Activated naive CD8-positive, alpha-beta T cell treated with anti-CD3 and anti-CD28 coated beads, Interleukin-2, amount 50 U/mL, for 16 hours (primary cell): ENCODE results near the gene POFUT2.

Source experiments
- DNase-seq: peaks from one replicate; pipeline ENCODE4 v3.0.0-alpha.2; 2020; ENCODE audit warnings: low read depth, low spot score

The POFUT2 gene

DNA sequence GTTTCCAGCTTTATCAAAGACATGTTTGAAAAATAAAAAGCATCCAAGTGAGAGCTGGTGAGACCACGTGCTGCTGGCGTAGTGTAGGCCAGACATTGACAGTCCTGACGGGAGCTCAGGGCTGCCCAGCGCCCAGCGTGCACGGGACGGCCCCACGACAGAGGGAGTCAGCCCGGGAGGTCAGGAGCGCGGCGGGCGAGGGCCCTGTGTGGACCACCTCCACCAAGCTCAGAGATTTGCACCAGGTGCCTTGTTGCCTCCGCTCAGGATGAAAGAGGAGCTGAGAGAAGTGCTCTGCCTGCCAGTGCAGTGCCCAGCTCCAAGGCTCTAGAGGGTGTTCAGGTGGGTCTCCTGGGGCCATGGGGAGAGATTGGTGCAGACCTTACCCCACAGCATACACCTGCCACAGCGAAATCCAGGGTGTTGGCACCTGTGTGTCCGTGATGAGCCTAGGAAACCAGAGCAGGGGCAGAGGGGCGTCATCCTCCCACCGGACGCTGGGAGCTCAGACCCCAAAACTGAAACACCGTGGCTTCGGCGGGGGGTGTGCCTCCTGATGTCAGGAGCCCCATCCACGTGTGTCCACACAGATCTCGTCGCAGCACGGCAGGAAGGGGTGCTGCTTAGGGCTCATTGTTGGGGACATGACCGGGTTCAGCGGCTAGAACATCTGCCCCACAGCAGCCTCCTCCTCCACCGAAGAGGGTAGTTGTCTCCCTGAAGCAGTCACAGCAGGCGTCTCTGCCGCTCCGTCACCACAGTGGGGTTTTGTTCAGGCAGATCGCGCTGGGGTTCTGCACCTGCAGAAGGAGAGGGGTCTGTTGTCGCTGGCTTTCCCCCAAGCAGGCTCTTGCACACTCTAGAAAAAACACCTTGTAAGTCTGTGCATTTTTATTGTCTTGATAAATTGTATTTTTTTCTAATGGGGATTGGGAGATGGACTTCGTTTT lies 64.2 kb downstream of the POFUT2 start:
- DNase-seq, result no peak

DNA sequence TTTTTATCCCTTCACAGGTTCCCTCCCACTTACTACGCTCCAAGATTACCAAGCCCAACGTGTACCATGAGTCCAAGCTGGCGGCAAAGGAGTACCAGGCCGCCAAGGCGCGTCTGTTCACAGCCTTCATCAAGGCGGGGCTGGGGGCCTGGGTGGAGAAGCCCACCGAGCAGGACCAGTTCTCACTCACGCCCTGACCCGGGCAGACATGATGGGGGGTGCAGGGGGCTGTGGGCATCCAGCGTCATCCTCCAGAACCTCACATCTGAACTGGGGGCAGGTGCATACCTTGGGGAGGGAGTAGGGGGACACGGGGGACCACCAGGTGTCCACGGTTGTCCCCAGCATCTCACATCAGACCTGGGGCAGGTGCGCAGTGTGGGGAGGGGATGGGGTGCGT lies 65.7 kb downstream of the POFUT2 start:
- DNase-seq, result no peak

DNA sequence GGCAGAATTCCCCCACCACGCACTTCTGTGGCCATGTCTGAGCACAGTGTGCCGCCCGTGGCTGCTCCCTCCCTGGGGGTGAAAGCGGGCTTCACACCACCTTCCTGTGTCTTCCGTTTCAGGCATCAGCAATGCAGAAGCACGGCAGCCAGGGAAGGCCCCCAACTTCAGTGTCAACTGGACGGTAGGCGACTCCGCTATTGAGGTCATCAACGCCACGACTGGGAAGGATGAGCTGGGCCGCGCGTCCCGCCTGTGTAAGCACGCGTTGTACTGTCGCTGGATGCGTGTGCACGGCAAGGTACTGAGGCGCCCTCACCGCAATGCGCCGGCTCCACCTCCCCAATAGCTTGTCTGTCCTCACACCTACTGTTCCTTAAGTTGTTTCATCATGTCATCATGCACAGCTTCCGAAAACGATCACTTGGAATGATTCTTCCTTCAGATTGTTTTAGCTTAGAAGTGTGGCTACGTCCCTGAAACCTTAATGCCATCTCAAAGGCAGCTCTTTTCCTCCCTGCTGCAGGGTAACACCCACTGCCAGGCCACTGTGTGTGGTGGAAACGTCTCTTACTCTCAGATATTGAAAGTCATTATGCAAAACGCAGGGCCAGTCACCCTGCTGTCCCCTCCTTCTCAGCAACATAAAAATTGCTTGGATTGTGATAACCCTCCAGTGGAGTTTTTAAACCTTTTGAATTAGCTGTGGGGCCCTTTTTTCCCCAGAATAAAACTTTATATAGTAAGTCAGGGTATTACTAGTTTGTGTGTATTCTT lies 66.8 kb downstream of the POFUT2 start:
- DNase-seq, result no peak

DNA sequence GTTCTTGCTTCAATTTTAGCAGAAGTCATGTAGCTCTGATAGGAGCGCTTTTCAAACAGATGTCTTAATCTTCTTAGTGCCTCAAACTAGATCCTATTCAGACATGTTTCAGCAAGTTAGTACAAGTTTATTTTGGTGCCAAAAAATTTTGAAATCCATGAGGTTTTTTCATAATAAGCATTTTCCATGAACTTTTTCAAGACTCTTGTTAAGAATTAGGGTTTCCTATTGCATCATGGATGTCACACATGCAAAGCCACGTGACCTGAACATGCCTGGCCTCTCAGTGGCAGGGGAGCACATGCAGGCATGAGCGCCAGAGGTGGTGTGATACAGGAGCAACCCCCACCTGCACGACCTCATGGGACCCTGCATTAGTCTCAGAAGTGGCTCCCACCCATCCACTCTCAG lies 67.6 kb downstream of the POFUT2 start:
- DNase-seq, result no peak

DNA sequence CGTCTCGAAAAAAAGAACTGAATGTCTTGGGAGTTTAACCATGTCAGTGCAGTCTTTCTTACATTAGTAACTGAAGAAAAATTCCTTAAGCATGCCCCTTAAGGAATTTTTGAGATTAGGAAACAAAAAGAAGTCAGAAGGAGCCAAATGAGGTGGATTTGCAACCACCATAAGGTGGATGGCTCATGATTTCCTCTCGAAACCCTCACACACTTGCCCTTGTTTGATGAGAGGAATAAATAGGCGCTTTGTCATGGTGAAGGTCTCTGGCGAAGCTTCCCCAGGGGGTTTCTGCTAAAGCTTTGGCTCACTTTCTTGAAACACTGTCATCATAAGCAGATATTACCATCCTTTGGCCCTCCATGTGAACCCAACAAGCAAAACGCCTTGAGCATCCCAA lies 68.2 kb downstream of the POFUT2 start:
- no peak for DNase-seq

DNA sequence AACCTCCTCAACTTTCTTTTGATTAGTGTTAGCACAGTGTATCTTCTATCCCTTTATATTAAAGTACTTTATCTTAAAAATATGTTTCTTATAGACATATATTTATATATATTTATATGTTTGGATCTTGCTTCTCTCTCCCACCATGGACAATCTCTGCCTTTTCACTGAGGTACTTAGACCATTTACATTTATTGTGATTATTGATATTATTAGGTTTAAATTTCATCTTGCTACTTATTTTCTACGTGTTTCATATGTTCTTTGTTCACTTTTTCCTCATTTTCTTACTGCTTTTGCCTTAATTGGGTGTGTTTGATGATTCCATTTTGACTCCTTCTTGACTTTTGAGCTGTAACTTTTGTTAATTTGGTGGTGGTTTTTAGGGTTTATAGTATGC lies 70.7 kb downstream of the POFUT2 start:
- DNase-seq, result no peak

DNA sequence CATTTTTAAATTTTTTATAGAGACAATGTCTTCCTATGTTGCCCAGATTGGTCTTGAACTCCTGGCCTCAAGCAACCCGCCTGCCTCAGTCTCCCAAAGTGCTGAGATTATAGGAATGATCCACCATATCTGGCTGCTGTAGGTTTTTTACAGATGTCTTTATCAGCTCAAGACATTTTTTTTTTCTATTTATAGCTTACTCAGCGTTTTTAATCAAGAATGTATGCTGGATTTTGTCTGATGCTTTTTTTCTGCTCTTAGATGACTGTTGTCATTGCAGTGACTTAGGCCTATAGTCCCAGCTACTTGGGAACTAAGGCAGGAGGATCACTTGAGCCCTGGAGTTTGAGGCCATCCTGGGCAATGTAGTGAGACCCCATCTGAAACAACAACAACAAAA lies 72.5 kb downstream of the POFUT2 start:
- no peak for DNase-seq
